IMR-90 (cell line): Measurements from ENCODE around the gene TLCD5.
A peak's percentile ranks its signal among the peaks of the same experiment; 100 is the strongest.

Experiments
- CEBPB ChIP-seq: IDR thresholded peaks from 2 replicates; pipeline ENCODE4 v1.6.1; 2012; ENCODE audit warnings: low read depth, low read length, improper control_type of control experiment
- CTCF ChIP-seq: conservative IDR thresholded peaks from 2 replicates; pipeline ENCODE4 v1.5.1; 2012; ENCODE audit warnings: mild to moderate bottlenecking, low read depth, low read length, improper control_type of control experiment
- FOS ChIP-seq: fragments of 150-350 bp; IDR thresholded peaks from 2 replicates; pipeline ENCODE4 v1.6.1; 2016; ENCODE audit warnings: low read depth, low read length
- MAZ ChIP-seq: IDR thresholded peaks from 2 replicates; pipeline ENCODE4 v1.6.1; 2012; ENCODE audit warnings: low read depth, mild to moderate bottlenecking, low read length, improper control_type of control experiment, moderate library complexity, borderline replicate concordance
- MXI1 ChIP-seq: IDR thresholded peaks from 2 replicates; pipeline ENCODE4 v1.6.1; 2012; ENCODE audit warnings: low read depth, mild to moderate bottlenecking, low read length, moderate library complexity, borderline replicate concordance
- POLR2A ChIP-seq: IDR thresholded peaks from 2 replicates; pipeline ENCODE4 v1.6.1; 2012; ENCODE audit warnings: mild to moderate bottlenecking, low read depth, low read length
- RAD21 ChIP-seq: IDR thresholded peaks from 2 replicates; pipeline ENCODE4 v1.6.1; 2012; ENCODE audit warnings: low read length, improper control_type of control experiment
- TF ChIP-seq, protein P1 (sequence below): fragments of 150-350 bp; IDR thresholded peaks from 2 replicates; pipeline ENCODE4 v1.6.1; 2017; ENCODE audit warnings: mild to moderate bottlenecking, antibody characterized with exemption, low read length, low read depth

- TF ChIP-seq CTCF (peak; percentile 31; the same call in 1 of the 2 replicates), FOS (0 out of 2 replicates have a peak, but pooled peaks have one; percentile 11), POLR2A (peak; percentile 73), MAZ (peak; percentile 98), MXI1 (peak; percentile 30; the same call in 1 of the 2 replicates), CEBPB (peak; percentile 51; the same call in 1 of the 2 replicates), RAD21 (no peak)
- TF ChIP-seq, protein P1, sequence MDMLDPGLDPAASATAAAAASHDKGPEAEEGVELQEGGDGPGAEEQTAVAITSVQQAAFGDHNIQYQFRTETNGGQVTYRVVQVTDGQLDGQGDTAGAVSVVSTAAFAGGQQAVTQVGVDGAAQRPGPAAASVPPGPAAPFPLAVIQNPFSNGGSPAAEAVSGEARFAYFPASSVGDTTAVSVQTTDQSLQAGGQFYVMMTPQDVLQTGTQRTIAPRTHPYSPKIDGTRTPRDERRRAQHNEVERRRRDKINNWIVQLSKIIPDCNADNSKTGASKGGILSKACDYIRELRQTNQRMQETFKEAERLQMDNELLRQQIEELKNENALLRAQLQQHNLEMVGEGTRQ: no peak
These were observed 11.0 kb downstream of the TLCD5 start, which contains the start of gene ARHGEF12 for GRCh38 chr11:120335908-120336640.
